CD4-positive, alpha-beta T cell (primary cell): Measurements from ENCODE around the gene SS18L1. TPM values are rescaled to one million over a fixed set of nuclear protein-coding genes. Genes with fewer than 3 reads are reported as not detected.

Experiments used
- ATAC-seq: fragments of 200-7000 bp; cut with Tn5 transposase; one replicate; pipeline ENCODE4 v1.10.0; 2022; ENCODE audit warnings: mild to moderate bottlenecking; ENCODE audit not compliant: poor library complexity
- CTCF ChIA-PET: fragments of 350-600 bp; sonication (Branson Sonifier 250); formaldehyde crosslinking; loops from one replicate; lab custom pipeline; 2021; ENCODE audit warnings: antibody characterized with exemption, inconsistent platforms; lab: Charles Lee
- POLR2A ChIA-PET: fragments of 350-600 bp; sonication (Branson Sonifier 250); formaldehyde crosslinking; loops from one replicate; lab custom pipeline; 2021; ENCODE audit warnings: antibody characterized with exemption, inconsistent platforms; lab: Charles Lee
- DNase-seq, 14 experiments: peaks; one replicate each; pipeline ENCODE4 v3.0.0-alpha.2; 2013 to 2020; ENCODE audit warnings: mixed read lengths in 2 of 14
- H3K27ac ChIP-seq, 2 donors: one replicate each; pipeline versions ENCODE4 v1.5.1 to v1.7.0; 2013; ENCODE audit warnings: low read length in 2 of 2, low read depth in 1 of 2, mild to moderate bottlenecking in 1 of 2
- H3K27me3 ChIP-seq, 2 experiments: 1 replicate in 1 of 2; 2 replicates in 1 of 2; pipeline versions ENCODE4 v1.6.1 to v1.7.0; 2013; ENCODE audit warnings: low read length in 2 of 2, control low read depth in 1 of 2, mild to moderate bottlenecking in 1 of 2, moderate library complexity in 1 of 2; ENCODE audit not compliant: insufficient read depth in 2 of 2, control insufficient read depth in 1 of 2
- H3K36me3 ChIP-seq: one replicate; pipeline ENCODE4 v1.6.1; 2013; ENCODE audit warnings: low read length, control low read depth; ENCODE audit not compliant: insufficient read depth
- H3K4me1 ChIP-seq: one replicate; pipeline ENCODE4 v1.6.1; 2013; ENCODE audit warnings: low read length, control low read depth; ENCODE audit not compliant: insufficient read depth
- H3K4me3 ChIP-seq: one replicate; pipeline ENCODE4 v1.5.1; 2013; ENCODE audit warnings: mild to moderate bottlenecking, low read length, moderate library complexity
- H3K9me3 ChIP-seq, 2 experiments: 1 replicate in 1 of 2; 2 replicates in 1 of 2; pipeline versions ENCODE4 v1.6.1 to v1.7.0; 2013; ENCODE audit warnings: low read length in 2 of 2, mild to moderate bottlenecking in 2 of 2, control low read depth in 1 of 2, moderate library complexity in 1 of 2; ENCODE audit not compliant: control insufficient read depth in 1 of 2, insufficient read depth in 1 of 2
- H3K27ac Mint-ChIP-seq: one replicate; pipeline ENCODE4 v1.8.0; 2020; ENCODE audit warnings: mixed read lengths
- H3K27me3 Mint-ChIP-seq: one replicate; pipeline ENCODE4 v1.8.0; 2021; ENCODE audit warnings: mixed read lengths
- H3K36me3 Mint-ChIP-seq: one replicate; pipeline ENCODE4 v1.8.0; 2021; ENCODE audit warnings: low read depth, mixed read lengths
- H3K4me1 Mint-ChIP-seq: one replicate; pipeline ENCODE4 v1.8.0; 2021; ENCODE audit warnings: low read depth, mixed read lengths
- H3K4me3 Mint-ChIP-seq: one replicate; pipeline ENCODE4 v1.8.0; 2020; ENCODE audit warnings: mild to moderate bottlenecking, mixed read lengths
- H3K9me3 Mint-ChIP-seq: one replicate; pipeline ENCODE4 v1.8.0; 2020; ENCODE audit warnings: mixed read lengths
- CTCF ChIP-seq: fragments of 200-600 bp; IDR thresholded peaks from one replicate; pipeline ENCODE4 v1.8.0; 2022; ENCODE audit warnings: antibody characterized with exemption, mild to moderate bottlenecking
- intact Hi-C, 2 experiments: fragments of 100-400 bp; cut with DNase I in 1 of 2; cut with micrococcal nuclease in 1 of 2; formaldehyde crosslinking; loops; one replicate each; pipeline versions ENCODE4 v1.15.1 to v1.9.0; 2023 to 2025; cut with DNase I, micrococcal nuclease
- total RNA-seq, 174 experiments: library from RNA in 2 of 174; stranded (reverse) in 2 of 174; gene quantifications; one replicate each; pipeline ENCODE4 v1.2.3 and lab custom pipeline; 2021 to 2026

SS18L1 gene
- total RNA-seq, 2 experiments from 2014 or later, result 12.8 to 13.4 TPM

- H3K36me3 ChIP-seq, result no peaks in the 10 kb centered on the region
- Mint-ChIP-seq H3K4me3 (no peak overlapping the region), H3K9me3 (no peaks in the 10 kb centered on the region), H3K4me1 (no peaks in the 10 kb centered on the region), H3K36me3 (no peaks in the 10 kb centered on the region), H3K27me3 (no peaks in the 10 kb centered on the region), H3K27ac (no peak overlapping the region)
- peaks cover 0 to 30% of the 10 kb centered on the region in 2 experiments for H3K9me3 ChIP-seq
- TF ChIP-seq CTCF, result no peak
- DNase-seq (no peak), ATAC-seq (no peak)
- H3K27ac ChIP-seq, result no peak overlapping the region
- CTCF ChIA-PET, result no interaction called here
- no peak overlapping the region for H3K4me3 ChIP-seq
- intact Hi-C loops, result no loop called here
- POLR2A ChIA-PET, result no interaction called here
- H3K4me1 ChIP-seq, result no peaks in the 10 kb centered on the region
- peaks cover 9 to 23% of the 10 kb centered on the region in 2 experiments for H3K27me3 ChIP-seq
Observed at GRCh38 chr20:62208795-62209755, 65.5 kb downstream of the SS18L1 start.

GRCh38 chr20:62209850-62210495, 66.4 kb downstream of the SS18L1 start:
- H3K4me1 Mint-ChIP-seq, result no peaks in the 10 kb centered on the region
- H3K27ac Mint-ChIP-seq, result no peak overlapping the region
- no peak overlapping the region for H3K4me3 Mint-ChIP-seq
- H3K9me3 ChIP-seq, result peaks cover 0 to 32% of the 10 kb centered on the region in 2 experiments
- no peaks in the 10 kb centered on the region for H3K4me1 ChIP-seq
- peaks cover 7% of the 10 kb centered on the region for H3K27me3 Mint-ChIP-seq
- POLR2A ChIA-PET, result no interaction called here
- H3K36me3 Mint-ChIP-seq, result no peaks in the 10 kb centered on the region
- no peak for TF ChIP-seq CTCF
- H3K4me3 ChIP-seq, result no peak overlapping the region
- no peak for ATAC-seq
- DNase-seq, result no peak
- H3K9me3 Mint-ChIP-seq, result no peaks in the 10 kb centered on the region
- CTCF ChIA-PET, result no interaction called here
- no peak overlapping the region for H3K27ac ChIP-seq
- intact Hi-C loops, result no loop called here
- H3K36me3 ChIP-seq, result no peaks in the 10 kb centered on the region
- peaks cover 13 to 27% of the 10 kb centered on the region in 2 experiments for H3K27me3 ChIP-seq

GRCh38 chr20:62210496-62210855, 66.9 kb downstream of the SS18L1 start:
- Histone ChIP-seq H3K9me3 (peaks cover 0 to 32% of the 10 kb centered on the region in 2 experiments), H3K36me3 (no peaks in the 10 kb centered on the region), H3K4me1 (no peaks in the 10 kb centered on the region), H3K27me3 (peaks cover 13 to 27% of the 10 kb centered on the region in 2 experiments), H3K27ac (no peak overlapping the region), H3K4me3 (no peak overlapping the region)
- ChIA-PET CTCF (no interaction called here), POLR2A (no interaction called here)
- no peak for DNase-seq
- no peaks in the 10 kb centered on the region for H3K9me3 Mint-ChIP-seq
- intact Hi-C loops, result no loop called here
- H3K27ac Mint-ChIP-seq, result no peak overlapping the region
- H3K27me3 Mint-ChIP-seq, result peaks cover 12% of the 10 kb centered on the region
- no peak for ATAC-seq
- H3K4me3 Mint-ChIP-seq, result no peak overlapping the region
- no peaks in the 10 kb centered on the region for H3K36me3 Mint-ChIP-seq
- H3K4me1 Mint-ChIP-seq, result no peaks in the 10 kb centered on the region
- no peak for TF ChIP-seq CTCF
